HG03432 (cell line): ENCODE measurements around the gene SLC41A2.
A peak's percentile ranks its signal among the peaks of the same experiment; 100 is the strongest.
"Not testable (repeated sequence)": the region's sequence is repeated elsewhere in the genome, so short reads cannot be mapped to it uniquely, and the experiment has no call there.

Source experiments
- ATAC-seq: cut with Tn5 transposase; IDR thresholded peaks from one replicate; pipeline ENCODE4 v1.9.1; 2021; ENCODE audit warnings: mild to moderate bottlenecking, moderate library complexity; ENCODE audit not compliant: unreplicated experiment

The SLC41A2 gene

GRCh38 chr12:104964167-104964855, 6.2 kb upstream of the SLC41A2 start:
- no peak for ATAC-seq

DNA sequence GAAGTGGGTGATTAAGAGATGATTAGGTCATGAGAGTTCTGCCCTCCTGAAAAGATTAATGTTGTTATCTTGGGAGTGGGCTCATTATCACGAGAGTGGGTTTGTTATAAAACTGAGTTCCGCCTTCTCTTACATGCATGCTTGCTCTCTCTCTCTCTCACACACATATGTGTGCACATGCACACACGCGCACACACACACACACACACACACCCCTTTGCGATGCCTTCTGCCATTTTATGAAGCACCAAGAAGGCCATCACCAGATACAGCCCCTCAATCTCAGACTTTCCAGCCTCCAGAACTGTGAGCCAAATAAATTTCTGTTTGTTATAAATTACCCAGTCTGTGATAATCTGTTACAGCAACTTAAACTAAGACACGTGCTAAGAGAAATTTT, 5.7 kb upstream of the SLC41A2 start:
- no peak for ATAC-seq

- no peak for ATAC-seq
These were observed 2.4 kb upstream of the SLC41A2 start for GRCh38 chr12:104960464-104960863.

- no peak for ATAC-seq
These were observed 1.3 kb upstream of the SLC41A2 start for GRCh38 chr12:104959335-104959841.

- ATAC-seq: no peak
These were observed 780 bp upstream of the SLC41A2 start for GRCh38 chr12:104958805-104959334.

GRCh38 chr12:104957719-104958000, 430 bp downstream of the SLC41A2 start:
- peak; percentile 35 for ATAC-seq

DNA sequence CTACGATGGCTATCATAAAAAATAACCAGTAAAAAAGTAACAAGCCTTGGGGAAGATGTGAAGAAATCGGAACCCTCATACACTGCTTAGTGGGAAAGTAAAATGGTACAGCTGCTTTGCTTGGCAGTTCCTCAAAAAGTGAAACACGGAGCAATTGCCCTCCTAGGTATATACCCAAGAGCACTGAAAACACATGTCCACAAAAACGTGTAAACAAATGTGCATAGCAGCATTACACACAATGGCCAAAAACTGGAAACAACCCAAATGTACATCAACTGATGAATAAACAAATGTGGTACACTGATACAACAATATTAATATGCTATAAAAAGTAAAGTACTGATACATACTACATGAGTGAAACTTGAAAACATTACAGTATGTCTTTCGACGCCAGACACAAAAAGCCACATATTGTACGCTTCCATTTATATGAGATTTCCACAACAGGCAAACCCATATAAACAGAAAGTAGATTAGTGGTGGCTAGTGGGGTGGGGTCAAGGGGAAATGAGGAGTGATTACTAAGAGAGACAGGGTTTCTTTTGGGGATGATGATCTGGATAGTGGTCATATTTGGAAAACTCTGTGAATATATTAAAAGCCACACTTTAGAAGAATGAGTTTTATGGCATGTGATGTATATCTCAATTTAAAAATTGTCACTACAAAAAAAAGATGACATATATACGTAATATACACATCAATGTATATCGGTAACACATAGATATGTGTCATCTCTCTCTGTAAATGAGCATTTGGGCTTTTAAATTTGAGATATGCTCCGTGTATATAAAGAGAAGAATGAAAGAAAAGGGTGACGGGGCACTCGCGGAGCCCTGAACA, 996 bp downstream of the SLC41A2 start:
- no peak for ATAC-seq

DNA sequence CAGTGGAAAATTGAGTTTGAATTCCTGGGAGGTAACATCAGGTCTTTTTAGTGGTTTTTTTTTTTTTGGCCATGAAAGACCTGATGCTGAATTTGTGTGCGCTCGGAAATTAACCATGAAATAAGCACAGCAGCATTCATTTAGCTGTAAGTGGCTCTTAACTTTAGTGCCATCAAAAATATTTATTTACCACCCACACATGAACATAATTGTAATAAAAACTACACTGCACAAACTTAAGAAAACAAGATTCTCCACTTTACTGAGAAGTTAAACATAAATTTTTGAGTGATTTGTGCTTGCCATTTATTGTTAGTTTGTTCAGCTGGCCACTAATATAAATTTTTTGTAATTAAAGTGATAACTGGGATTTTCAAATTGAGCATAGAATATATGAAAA, 2.4 kb downstream of the SLC41A2 start:
- no peak for ATAC-seq

GRCh38 chr12:104953323-104953722, 4.8 kb downstream of the SLC41A2 start:
- ATAC-seq: no peak

GRCh38 chr12:104952816-104953215, 5.3 kb downstream of the SLC41A2 start:
- ATAC-seq: no peak

DNA sequence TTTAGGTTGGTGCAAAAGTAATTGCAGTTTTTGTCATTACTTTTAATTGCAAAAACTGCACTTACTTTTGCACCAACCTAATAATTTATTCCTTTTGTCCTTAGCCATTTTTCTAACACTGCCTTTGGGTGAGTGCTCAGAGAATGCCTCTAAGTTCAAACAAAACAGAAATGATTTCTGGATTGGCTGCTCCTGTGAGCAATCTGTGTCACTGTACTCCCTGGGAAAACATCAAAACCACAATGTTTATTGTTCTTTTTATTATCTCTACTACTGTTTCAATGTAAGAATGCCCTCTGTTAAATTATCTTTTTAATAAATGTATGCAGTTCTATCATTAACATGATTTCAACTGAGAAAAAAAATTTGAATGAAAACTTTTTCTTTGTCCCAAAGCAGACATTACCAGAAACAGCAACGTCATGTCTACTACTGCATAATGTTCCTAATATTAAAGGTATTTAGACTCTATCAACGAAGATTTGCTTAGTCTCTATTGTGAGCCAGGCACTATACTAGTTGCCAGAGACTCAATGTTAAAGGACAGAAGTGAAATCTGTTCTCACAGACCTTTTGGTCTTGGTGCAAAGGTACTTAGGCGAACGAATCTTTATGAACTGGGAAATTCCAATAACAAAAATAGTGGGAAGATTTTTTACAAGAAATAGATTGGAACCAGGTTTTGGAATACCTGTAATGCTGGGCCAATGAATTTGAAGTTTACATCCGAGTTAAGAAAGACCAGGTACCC, 6.2 kb downstream of the SLC41A2 start:
- ATAC-seq: no peak

DNA sequence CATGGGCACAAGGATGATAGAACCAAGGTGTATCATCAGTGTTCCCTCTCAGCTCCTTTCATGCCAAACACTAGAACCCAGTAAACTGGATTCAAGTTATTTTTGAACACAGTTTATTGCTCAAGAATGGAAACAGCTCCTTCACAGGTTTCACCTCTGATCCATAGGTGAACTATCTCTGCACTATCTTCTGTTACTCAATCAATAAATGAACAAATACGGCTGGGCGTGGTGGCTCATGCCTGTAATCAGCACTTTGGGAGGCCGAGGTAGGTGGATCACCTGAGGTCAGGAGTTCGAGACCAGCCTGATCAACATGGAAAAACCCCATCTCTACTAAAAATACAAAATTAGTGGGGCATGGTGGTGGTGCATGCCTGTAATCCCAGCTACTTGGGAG, 9.4 kb downstream of the SLC41A2 start:
- ATAC-seq: not testable (repeated sequence)

DNA sequence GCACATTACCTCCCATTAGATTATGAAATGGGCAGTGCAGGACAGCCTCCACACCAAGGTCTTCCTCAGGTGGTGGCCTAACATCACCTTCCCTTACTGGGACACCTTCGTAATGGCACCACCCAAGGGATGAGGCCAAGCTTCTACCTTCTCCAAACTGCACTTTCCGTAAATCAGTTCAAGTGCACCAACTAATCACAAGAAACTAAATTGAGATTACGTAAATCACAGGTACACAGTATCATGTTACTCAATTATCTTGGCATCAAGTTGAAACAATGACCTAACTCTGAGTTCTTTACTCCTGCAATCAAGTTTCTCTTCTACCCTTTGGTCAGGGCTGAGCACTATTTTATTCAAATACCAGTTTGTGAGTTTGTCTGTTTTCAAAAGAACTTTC, 13.8 kb downstream of the SLC41A2 start:
- ATAC-seq: no peak

DNA sequence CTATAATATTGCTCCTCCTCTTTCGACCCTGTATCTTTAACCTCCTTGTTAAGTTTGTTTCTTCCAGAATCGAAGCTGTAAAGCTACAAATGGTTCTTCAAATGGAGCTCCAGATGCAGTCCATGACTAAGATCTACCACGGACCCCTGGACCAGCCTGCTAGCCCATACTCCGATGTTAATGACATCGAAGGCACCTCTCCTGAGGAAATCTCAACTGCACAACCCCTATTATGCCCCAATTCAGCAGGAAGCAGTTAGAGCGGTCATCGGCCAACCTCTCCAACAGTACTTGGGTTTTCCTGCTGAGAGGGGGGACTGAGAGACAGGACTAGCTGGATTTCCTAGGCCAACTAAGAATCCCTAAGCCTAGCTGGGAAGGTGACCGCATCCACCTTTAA, 14.7 kb downstream of the SLC41A2 start:
- ATAC-seq: not testable (repeated sequence)

DNA sequence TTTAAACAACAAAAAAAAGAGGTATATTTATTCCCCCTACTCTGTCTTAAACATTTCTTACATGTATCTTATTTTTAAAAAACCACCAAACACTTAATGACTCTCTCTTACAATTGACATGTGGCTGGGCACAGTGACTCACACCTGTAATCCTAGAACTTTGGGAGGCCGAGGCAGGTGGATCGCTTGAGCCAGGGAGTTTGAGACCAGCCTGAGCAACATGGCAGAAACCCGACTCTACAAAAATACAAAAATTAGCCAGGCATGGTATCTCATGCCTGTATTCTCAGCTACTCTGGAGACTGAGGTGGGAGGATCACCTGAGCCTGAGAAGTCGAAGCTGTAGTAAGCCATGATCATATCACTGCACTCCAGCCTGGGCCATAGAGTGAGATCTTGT, 16.0 kb downstream of the SLC41A2 start:
- ATAC-seq: no peak

DNA sequence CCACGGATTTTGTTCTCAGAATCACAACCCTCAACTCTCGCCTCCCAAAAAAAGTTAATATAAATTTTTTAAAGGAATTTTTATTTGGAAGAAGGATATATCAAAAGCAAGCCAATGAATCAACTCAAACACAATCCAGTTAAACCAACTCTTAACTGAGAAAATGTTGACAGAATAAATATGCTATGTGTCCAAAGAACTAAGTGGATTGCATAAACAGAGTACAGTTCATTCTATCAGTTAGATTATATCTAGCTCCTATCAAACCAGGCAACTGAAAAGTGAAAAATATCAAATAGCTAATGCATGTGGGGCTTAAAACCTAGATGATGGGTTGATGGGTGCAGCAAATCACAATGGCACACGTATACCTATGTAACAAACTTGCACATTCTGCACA, 16.6 kb downstream of the SLC41A2 start:
- ATAC-seq: no peak

GRCh38 chr12:104939089-104939488, 19.0 kb downstream of the SLC41A2 start:
- no peak for ATAC-seq

DNA sequence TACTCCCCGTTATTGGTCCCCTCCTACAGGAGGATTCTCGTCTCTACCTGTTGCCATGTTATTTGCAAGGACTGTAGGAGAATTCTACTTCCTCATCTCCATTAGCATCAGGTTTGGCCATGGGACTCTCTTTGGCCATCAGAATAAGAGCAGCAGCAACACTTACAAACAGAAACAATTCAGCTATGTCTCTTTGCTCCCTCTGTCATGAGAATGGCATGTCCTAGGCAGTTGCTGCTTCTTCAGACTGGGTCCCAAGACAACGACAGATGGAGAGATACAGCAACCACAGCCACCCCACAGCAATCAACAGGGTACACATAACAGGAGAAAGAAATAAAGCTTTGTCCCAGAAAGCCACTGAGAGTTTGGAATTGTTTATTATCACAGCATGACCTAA, 19.7 kb downstream of the SLC41A2 start:
- ATAC-seq: no peak

DNA sequence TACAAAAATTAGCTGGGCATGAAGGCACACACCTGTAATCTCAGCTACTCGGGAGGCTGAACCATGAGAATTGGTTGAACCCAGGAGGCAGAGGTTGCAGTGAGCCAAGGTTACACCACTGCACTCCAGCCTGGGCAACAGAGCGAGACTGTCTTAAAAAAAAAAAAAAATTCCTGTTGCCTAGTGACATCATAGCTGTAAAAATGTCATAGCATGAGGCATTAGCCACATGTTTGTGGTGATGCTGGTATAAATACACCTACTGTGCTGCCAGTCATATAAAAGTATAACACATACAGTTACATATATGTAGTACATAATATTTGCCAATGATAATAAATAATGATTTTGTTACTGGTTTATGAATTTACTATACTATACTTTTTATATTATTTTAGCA, 22.2 kb downstream of the SLC41A2 start:
- no peak for ATAC-seq

- ATAC-seq: no peak
These were observed 24.3 kb downstream of the SLC41A2 start for GRCh38 chr12:104933778-104934177.

- ATAC-seq: no peak
These were observed 25.0 kb downstream of the SLC41A2 start for GRCh38 chr12:104933128-104933527.
